Islet precursor cell (in vitro differentiated cells): Measurements from ENCODE around the gene MAP3K7CL.

ENCODE experiments used
- DNase-seq: peaks from one replicate; pipeline ENCODE4 v3.0.0-alpha.2; 2018

Gene MAP3K7CL

GRCh38 chr21:29205009-29205408 is 74.6 kb downstream of the MAP3K7CL start:
- no peak for DNase-seq

GRCh38 chr21:29205988-29206387 is 75.5 kb downstream of the MAP3K7CL start:
- DNase-seq, result no peak

- no peak for DNase-seq
Measured at GRCh38 chr21:29206445-29206844, 76.0 kb downstream of the MAP3K7CL start.

GRCh38 chr21:29207201-29207600 is 76.8 kb downstream of the MAP3K7CL start:
- DNase-seq, result no peak

- DNase-seq, result no peak
Measured at GRCh38 chr21:29208044-29208681, 77.7 kb downstream of the MAP3K7CL start.

- DNase-seq, result no peak
Measured at GRCh38 chr21:29208682-29209059, 78.2 kb downstream of the MAP3K7CL start.

GRCh38 chr21:29209696-29210095 is 79.3 kb downstream of the MAP3K7CL start:
- no peak for DNase-seq

- DNase-seq, result no peak
Measured at GRCh38 chr21:29211205-29211604, 80.8 kb downstream of the MAP3K7CL start.

- DNase-seq, result no peak
Measured at GRCh38 chr21:29212446-29212845, 82.0 kb downstream of the MAP3K7CL start.

- no peak for DNase-seq
Measured at GRCh38 chr21:29213513-29214385, 83.3 kb downstream of the MAP3K7CL start.

- DNase-seq, result no peak
Measured at GRCh38 chr21:29215709-29216108, 85.3 kb downstream of the MAP3K7CL start.

- DNase-seq, result no peak
Measured at GRCh38 chr21:29217818-29218291, 87.4 kb downstream of the MAP3K7CL start.

GRCh38 chr21:29218749-29219148 is 88.3 kb downstream of the MAP3K7CL start:
- no peak for DNase-seq

- DNase-seq, result no peak
Measured at GRCh38 chr21:29219165-29219770, 88.8 kb downstream of the MAP3K7CL start.

GRCh38 chr21:29221253-29221744 is 90.9 kb downstream of the MAP3K7CL start:
- no peak for DNase-seq

GRCh38 chr21:29224006-29224405 is 93.6 kb downstream of the MAP3K7CL start:
- no peak for DNase-seq
